ENCODE measurements around the gene PTPRT.

PTPRT gene

GRCh38 chr20:42752620-42753019 lies 437.1 kb downstream of the PTPRT start:
- Histone ChIP-seq H2BK120ac (ENCODE audit: low read depth, low read length) (no peak overlapping the region), H3K4ac (ENCODE audit: low read depth in 1 of 2, low read length in 2 of 2) (no peak overlapping the region), H3K4me1 (ENCODE audit: control insufficient read depth, insufficient read depth, low read depth, low read length) (no peaks in the 10 kb centered on the region), H2BK5ac (ENCODE audit: low read depth, low read length, poor library complexity, severe bottlenecking) (no peak overlapping the region), H2AK5ac (ENCODE audit: low read length, severe bottlenecking) (no peak overlapping the region), H3K36me3 (ENCODE audit: control insufficient read depth in 1 of 2, insufficient read depth in 2 of 2, low read depth in 1 of 2, low read length in 2 of 2) (no peaks in the 10 kb centered on the region), H3K23ac (ENCODE audit: low read length in 2 of 2) (no peak overlapping the region), H3K4me3 (ENCODE audit: insufficient read depth in 1 of 2, low read depth in 1 of 2, low read length in 2 of 2) (no peak overlapping the region), H2AFZ (ENCODE audit: low read depth, low read length) (no peak overlapping the region), H2BK12ac (ENCODE audit: low read length in 2 of 2) (no peak overlapping the region), H3K79me1 (replicated peaks; ENCODE audit: low read length, poor library complexity, severe bottlenecking) (no peaks in the 10 kb centered on the region), H3K27me3 (ENCODE audit: control insufficient read depth in 1 of 2, insufficient read depth in 1 of 2, low read length in 2 of 2) (no peaks in the 10 kb centered on the region), H3K14ac (ENCODE audit: low read length in 2 of 2) (no peak overlapping the region), H3K4me2 (ENCODE audit: low read length, poor library complexity, severe bottlenecking) (no peak overlapping the region), H3K9me3 (ENCODE audit: control insufficient read depth, low read length) (no peaks in the 10 kb centered on the region), H3K27ac (ENCODE audit: low read length, poor library complexity, severe bottlenecking) (no peak overlapping the region), H3K18ac (ENCODE audit: low read depth in 1 of 2, low read length in 2 of 2) (no peak overlapping the region), H3K9ac (ENCODE audit: low read length) (no peak overlapping the region), H2BK15ac (ENCODE audit: low read depth, poor library complexity, severe bottlenecking) (no peak overlapping the region), H4K8ac (ENCODE audit: low read length) (no peak overlapping the region), H4K91ac (ENCODE audit: low read length) (no peak overlapping the region)
- DNase-seq, result no peak
- WGBS, result 56% methylated on average over 3 of the region's 3 CpGs

- Histone ChIP-seq H3K4me1 (ENCODE audit: control insufficient read depth, insufficient read depth, low read depth, low read length) (no peaks in the 10 kb centered on the region), H3K4me2 (ENCODE audit: low read length, poor library complexity, severe bottlenecking) (no peak overlapping the region), H3K9ac (ENCODE audit: low read length) (no peak overlapping the region), H4K8ac (ENCODE audit: low read length) (no peak overlapping the region), H3K79me1 (replicated peaks; ENCODE audit: low read length, poor library complexity, severe bottlenecking) (no peaks in the 10 kb centered on the region), H3K4ac (ENCODE audit: low read depth in 1 of 2, low read length in 2 of 2) (no peak overlapping the region), H3K9me3 (ENCODE audit: control insufficient read depth, low read length) (no peaks in the 10 kb centered on the region), H3K36me3 (ENCODE audit: control insufficient read depth in 1 of 2, insufficient read depth in 2 of 2, low read depth in 1 of 2, low read length in 2 of 2) (no peaks in the 10 kb centered on the region), H3K27ac (ENCODE audit: low read length, poor library complexity, severe bottlenecking) (no peak overlapping the region), H2AFZ (ENCODE audit: low read depth, low read length) (no peak overlapping the region), H2BK120ac (ENCODE audit: low read depth, low read length) (no peak overlapping the region), H3K4me3 (ENCODE audit: insufficient read depth in 1 of 2, low read depth in 1 of 2, low read length in 2 of 2) (no peak overlapping the region), H2AK5ac (ENCODE audit: low read length, severe bottlenecking) (no peak overlapping the region), H2BK15ac (ENCODE audit: low read depth, poor library complexity, severe bottlenecking) (no peak overlapping the region), H2BK12ac (ENCODE audit: low read length in 2 of 2) (no peak overlapping the region), H4K91ac (ENCODE audit: low read length) (no peak overlapping the region), H2BK5ac (ENCODE audit: low read depth, low read length, poor library complexity, severe bottlenecking) (no peak overlapping the region), H3K23ac (ENCODE audit: low read length in 2 of 2) (no peak overlapping the region), H3K18ac (ENCODE audit: low read depth in 1 of 2, low read length in 2 of 2) (no peak overlapping the region), H3K27me3 (ENCODE audit: control insufficient read depth in 1 of 2, insufficient read depth in 1 of 2, low read length in 2 of 2) (no peaks in the 10 kb centered on the region), H3K14ac (ENCODE audit: low read length in 2 of 2) (no peak overlapping the region)
- no peak for DNase-seq
- 71% methylated on average over 5 of the region's 5 CpGs for WGBS
Observed at GRCh38 chr20:42749556-42749955, 440.1 kb downstream of the PTPRT start.

- Histone ChIP-seq H2AK5ac (ENCODE audit: low read length, severe bottlenecking) (no peak overlapping the region), H3K36me3 (ENCODE audit: control insufficient read depth in 1 of 2, insufficient read depth in 2 of 2, low read depth in 1 of 2, low read length in 2 of 2) (no peaks in the 10 kb centered on the region), H3K18ac (ENCODE audit: low read depth in 1 of 2, low read length in 2 of 2) (no peak overlapping the region), H3K9me3 (ENCODE audit: control insufficient read depth, low read length) (no peaks in the 10 kb centered on the region), H3K4me1 (ENCODE audit: control insufficient read depth, insufficient read depth, low read depth, low read length) (no peaks in the 10 kb centered on the region), H3K79me1 (replicated peaks; ENCODE audit: low read length, poor library complexity, severe bottlenecking) (no peaks in the 10 kb centered on the region), H2BK12ac (ENCODE audit: low read length in 2 of 2) (no peak overlapping the region), H3K27me3 (ENCODE audit: control insufficient read depth in 1 of 2, insufficient read depth in 1 of 2, low read length in 2 of 2) (no peaks in the 10 kb centered on the region), H2BK5ac (ENCODE audit: low read depth, low read length, poor library complexity, severe bottlenecking) (no peak overlapping the region), H3K27ac (ENCODE audit: low read length, poor library complexity, severe bottlenecking) (no peak overlapping the region), H2BK15ac (ENCODE audit: low read depth, poor library complexity, severe bottlenecking) (no peak overlapping the region), H4K91ac (ENCODE audit: low read length) (no peak overlapping the region), H3K4me3 (ENCODE audit: insufficient read depth in 1 of 2, low read depth in 1 of 2, low read length in 2 of 2) (no peak overlapping the region), H3K4ac (ENCODE audit: low read depth in 1 of 2, low read length in 2 of 2) (no peak overlapping the region), H4K8ac (ENCODE audit: low read length) (no peak overlapping the region), H2AFZ (ENCODE audit: low read depth, low read length) (no peak overlapping the region), H3K14ac (ENCODE audit: low read length in 2 of 2) (no peak overlapping the region), H3K23ac (ENCODE audit: low read length in 2 of 2) (no peak overlapping the region), H2BK120ac (ENCODE audit: low read depth, low read length) (no peak overlapping the region), H3K4me2 (ENCODE audit: low read length, poor library complexity, severe bottlenecking) (no peak overlapping the region), H3K9ac (ENCODE audit: low read length) (no peak overlapping the region)
- WGBS, result 54% methylated on average over 2 of the region's 2 CpGs
- DNase-seq, result no peak
Observed at GRCh38 chr20:42747765-42748411, 441.8 kb downstream of the PTPRT start.

- Histone ChIP-seq H2AK5ac (ENCODE audit: low read length, severe bottlenecking) (no peak overlapping the region), H3K79me1 (replicated peaks; ENCODE audit: low read length, poor library complexity, severe bottlenecking) (no peaks in the 10 kb centered on the region), H3K27me3 (ENCODE audit: control insufficient read depth in 1 of 2, insufficient read depth in 1 of 2, low read length in 2 of 2) (no peaks in the 10 kb centered on the region), H3K36me3 (ENCODE audit: control insufficient read depth in 1 of 2, insufficient read depth in 2 of 2, low read depth in 1 of 2, low read length in 2 of 2) (no peaks in the 10 kb centered on the region), H3K4me2 (ENCODE audit: low read length, poor library complexity, severe bottlenecking) (no peak overlapping the region), H3K4ac (ENCODE audit: low read depth in 1 of 2, low read length in 2 of 2) (no peak overlapping the region), H2BK15ac (ENCODE audit: low read depth, poor library complexity, severe bottlenecking) (no peak overlapping the region), H3K4me1 (ENCODE audit: control insufficient read depth, insufficient read depth, low read depth, low read length) (no peaks in the 10 kb centered on the region), H3K18ac (ENCODE audit: low read depth in 1 of 2, low read length in 2 of 2) (no peak overlapping the region), H2AFZ (ENCODE audit: low read depth, low read length) (no peak overlapping the region), H3K4me3 (ENCODE audit: insufficient read depth in 1 of 2, low read depth in 1 of 2, low read length in 2 of 2) (no peak overlapping the region), H4K91ac (ENCODE audit: low read length) (no peak overlapping the region), H3K23ac (ENCODE audit: low read length in 2 of 2) (no peak overlapping the region), H2BK12ac (ENCODE audit: low read length in 2 of 2) (no peak overlapping the region), H2BK5ac (ENCODE audit: low read depth, low read length, poor library complexity, severe bottlenecking) (no peak overlapping the region), H3K9ac (ENCODE audit: low read length) (no peak overlapping the region), H4K8ac (ENCODE audit: low read length) (no peak overlapping the region), H2BK120ac (ENCODE audit: low read depth, low read length) (no peak overlapping the region), H3K9me3 (ENCODE audit: control insufficient read depth, low read length) (peaks cover 6% of the 10 kb centered on the region), H3K14ac (ENCODE audit: low read length in 2 of 2) (no peak overlapping the region), H3K27ac (ENCODE audit: low read length, poor library complexity, severe bottlenecking) (no peak overlapping the region)
- 60% methylated on average over 6 of the region's 6 CpGs for WGBS
- DNase-seq, result no peak
Observed at GRCh38 chr20:42744756-42745465, 444.8 kb downstream of the PTPRT start.
